Measurements from ENCODE around the gene PSMD4. TPM values are rescaled to one million over a fixed set of nuclear protein-coding genes. Genes with fewer than 3 reads are reported as not detected.
A peak's percentile ranks its signal among the peaks of the same experiment; 100 is the strongest.

Gene PSMD4
- total RNA-seq, 1 experiment from 2014 or later: 325 TPM

GRCh38 chr1:151246786-151247185 is 7.7 kb upstream of the PSMD4 start:
- H3K4me1 Mint-ChIP-seq (ENCODE audit: low read depth, unreplicated experiment): no peaks in the 10 kb centered on the region
- peaks cover 89% of the 10 kb centered on the region for H3K36me3 Mint-ChIP-seq (ENCODE audit: insufficient read depth, unreplicated experiment)
- BruUV-seq (replicated peaks): no TSS peak
- no peak for TF ChIP-seq CTCF (IDR thresholded peaks at IDR 0.05; ENCODE audit: unreplicated experiment)
- no peak for DNase-seq
- H3K9me3 Mint-ChIP-seq (ENCODE audit: low read depth, unreplicated experiment): no peaks in the 10 kb centered on the region
- no peak overlapping the region for H3K4me3 Mint-ChIP-seq (ENCODE audit: low read depth, unreplicated experiment)
- no peak overlapping the region for H3K27ac Mint-ChIP-seq (ENCODE audit: unreplicated experiment)
- H3K27me3 Mint-ChIP-seq (ENCODE audit: unreplicated experiment): no peaks in the 10 kb centered on the region
- intact Hi-C loops (cut with micrococcal nuclease; ENCODE audit: unreplicated experiment): no loop called here
- CTCF ChIA-PET: interaction anchor here (0.6 kb wide), 1 partner anchor 247 kb away, joined by 3 read pairs; no protein-coding TSS in a partner anchor

- peak; percentile 82 for TF ChIP-seq CTCF (IDR thresholded peaks at IDR 0.05; ENCODE audit: unreplicated experiment)
- intact Hi-C loops (cut with micrococcal nuclease; ENCODE audit: unreplicated experiment): loop anchor here (1.0 to 5.0 kb wide), 2 partner anchors 56 to 155 kb away; no protein-coding TSS in a partner anchor
- CTCF ChIA-PET: interaction anchor here (0.6 to 1.9 kb wide), 13 partner anchors 10 to 164 kb away, joined by 3 to 17 read pairs (median 5); partner anchors contain the start of genes PI4KB, VPS72 and ZNF687
- H3K4me1 Mint-ChIP-seq (ENCODE audit: low read depth, unreplicated experiment): peaks cover 3% of the 10 kb centered on the region
- no TSS peak for BruUV-seq (replicated peaks)
- no peak overlapping the region for H3K27ac Mint-ChIP-seq (ENCODE audit: unreplicated experiment)
- peaks cover 73% of the 10 kb centered on the region for H3K36me3 Mint-ChIP-seq (ENCODE audit: insufficient read depth, unreplicated experiment)
- H3K9me3 Mint-ChIP-seq (ENCODE audit: low read depth, unreplicated experiment): no peaks in the 10 kb centered on the region
- peak; percentile 72 for DNase-seq
- no peak overlapping the region for H3K4me3 Mint-ChIP-seq (ENCODE audit: low read depth, unreplicated experiment)
- no peaks in the 10 kb centered on the region for H3K27me3 Mint-ChIP-seq (ENCODE audit: unreplicated experiment)
Measured at GRCh38 chr1:151251656-151252470, 2.7 kb upstream of the PSMD4 start.

GRCh38 chr1:151255381-151255780 is 847 bp downstream of the PSMD4 start:
- Mint-ChIP-seq H3K36me3 (ENCODE audit: insufficient read depth, unreplicated experiment) (peaks cover 49% of the 10 kb centered on the region), H3K4me3 (ENCODE audit: low read depth, unreplicated experiment) (peak overlapping the region; percentile 93), H3K9me3 (ENCODE audit: low read depth, unreplicated experiment) (no peaks in the 10 kb centered on the region), H3K27ac (ENCODE audit: unreplicated experiment) (peak overlapping the region; percentile 100), H3K4me1 (ENCODE audit: low read depth, unreplicated experiment) (peaks cover 8% of the 10 kb centered on the region), H3K27me3 (ENCODE audit: unreplicated experiment) (no peaks in the 10 kb centered on the region)
- DNase-seq: no peak
- TSS peak; percentile 82 for BruUV-seq (replicated peaks)
- CTCF ChIA-PET: interaction anchor here (0.6 to 1.4 kb wide), 4 partner anchors 26 to 262 kb away, joined by 3 to 8 read pairs (median 4); no protein-coding TSS in a partner anchor
- no peak for TF ChIP-seq CTCF (IDR thresholded peaks at IDR 0.05; ENCODE audit: unreplicated experiment)
- intact Hi-C loops (cut with micrococcal nuclease; ENCODE audit: unreplicated experiment): no loop called here

GRCh38 chr1:151259351-151259750 is 4.8 kb downstream of the PSMD4 start:
- no peak overlapping the region for H3K4me3 Mint-ChIP-seq (ENCODE audit: low read depth, unreplicated experiment)
- no TSS peak for BruUV-seq (replicated peaks)
- TF ChIP-seq CTCF (IDR thresholded peaks at IDR 0.05; ENCODE audit: unreplicated experiment): no peak
- H3K27me3 Mint-ChIP-seq (ENCODE audit: unreplicated experiment): no peaks in the 10 kb centered on the region
- peaks cover 67% of the 10 kb centered on the region for H3K36me3 Mint-ChIP-seq (ENCODE audit: insufficient read depth, unreplicated experiment)
- intact Hi-C loops (cut with micrococcal nuclease; ENCODE audit: unreplicated experiment): no loop called here
- H3K27ac Mint-ChIP-seq (ENCODE audit: unreplicated experiment): no peak overlapping the region
- no peaks in the 10 kb centered on the region for H3K9me3 Mint-ChIP-seq (ENCODE audit: low read depth, unreplicated experiment)
- no peak for DNase-seq
- CTCF ChIA-PET: no interaction called here
- H3K4me1 Mint-ChIP-seq (ENCODE audit: low read depth, unreplicated experiment): peaks cover 8% of the 10 kb centered on the region

All from Calu3 (cell line).